GM10266 (cell line): ENCODE results near the gene NPHP4.
"Not testable (repeated sequence)": the region's sequence is repeated elsewhere in the genome, so short reads cannot be mapped to it uniquely, and the experiment has no call there.

Source experiments
- DNase-seq: peaks from one replicate; pipeline ENCODE4 v3.0.0; 2012; ENCODE audit errors: extremely low spot score
- TF ChIP-seq, protein P1 (sequence below): IDR thresholded peaks from 2 replicates; pipeline ENCODE4 v1.5.1; 2012; ENCODE audit warnings: mild to moderate bottlenecking, low read depth; ENCODE audit not compliant: control insufficient read depth, insufficient read depth; ENCODE audit errors: missing control alignments

NPHP4 gene

DNA sequence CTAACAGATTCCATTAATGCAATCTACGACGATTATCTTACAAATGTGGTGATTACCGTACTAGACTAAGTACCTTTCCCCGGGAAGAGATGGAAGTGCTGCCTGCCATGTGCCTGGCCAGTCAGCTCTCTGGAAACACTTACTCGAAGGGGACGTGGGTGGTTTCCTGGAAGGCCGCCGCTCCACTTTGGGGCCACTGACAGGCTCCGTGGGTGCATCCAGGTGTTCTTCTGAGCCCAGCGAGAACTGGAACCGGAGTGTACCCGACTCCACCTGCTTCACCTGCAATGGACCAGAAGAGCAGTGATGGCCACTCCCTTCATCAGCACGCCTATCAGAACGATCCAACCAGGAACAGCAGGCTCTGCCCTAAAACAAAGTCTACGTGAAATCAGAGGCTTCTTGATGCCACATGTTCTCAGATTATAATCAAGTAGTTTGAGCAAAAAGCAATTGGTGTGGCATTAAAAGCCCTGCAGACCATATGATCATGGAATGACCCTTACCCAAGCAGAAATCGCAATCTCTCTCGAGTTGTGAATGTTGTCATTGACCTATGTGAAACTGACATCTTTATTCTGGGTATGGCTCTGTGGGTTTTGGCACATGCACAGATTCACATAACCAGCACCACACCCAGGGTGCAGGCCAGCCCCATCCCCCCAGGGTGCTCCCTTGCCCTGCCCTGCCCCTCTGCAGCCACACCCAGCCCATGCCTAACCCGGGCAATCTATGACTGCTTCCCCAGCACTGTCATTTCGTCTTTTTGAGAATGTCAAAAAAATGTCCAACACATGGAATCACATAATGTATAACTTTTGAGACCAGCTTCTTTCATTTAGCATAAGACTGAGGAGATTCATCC is 64.5 kb downstream of the NPHP4 start:
- DNase-seq = no peak
- TF ChIP-seq, protein P1, sequence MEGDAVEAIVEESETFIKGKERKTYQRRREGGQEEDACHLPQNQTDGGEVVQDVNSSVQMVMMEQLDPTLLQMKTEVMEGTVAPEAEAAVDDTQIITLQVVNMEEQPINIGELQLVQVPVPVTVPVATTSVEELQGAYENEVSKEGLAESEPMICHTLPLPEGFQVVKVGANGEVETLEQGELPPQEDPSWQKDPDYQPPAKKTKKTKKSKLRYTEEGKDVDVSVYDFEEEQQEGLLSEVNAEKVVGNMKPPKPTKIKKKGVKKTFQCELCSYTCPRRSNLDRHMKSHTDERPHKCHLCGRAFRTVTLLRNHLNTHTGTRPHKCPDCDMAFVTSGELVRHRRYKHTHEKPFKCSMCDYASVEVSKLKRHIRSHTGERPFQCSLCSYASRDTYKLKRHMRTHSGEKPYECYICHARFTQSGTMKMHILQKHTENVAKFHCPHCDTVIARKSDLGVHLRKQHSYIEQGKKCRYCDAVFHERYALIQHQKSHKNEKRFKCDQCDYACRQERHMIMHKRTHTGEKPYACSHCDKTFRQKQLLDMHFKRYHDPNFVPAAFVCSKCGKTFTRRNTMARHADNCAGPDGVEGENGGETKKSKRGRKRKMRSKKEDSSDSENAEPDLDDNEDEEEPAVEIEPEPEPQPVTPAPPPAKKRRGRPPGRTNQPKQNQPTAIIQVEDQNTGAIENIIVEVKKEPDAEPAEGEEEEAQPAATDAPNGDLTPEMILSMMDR = no peak

DNA sequence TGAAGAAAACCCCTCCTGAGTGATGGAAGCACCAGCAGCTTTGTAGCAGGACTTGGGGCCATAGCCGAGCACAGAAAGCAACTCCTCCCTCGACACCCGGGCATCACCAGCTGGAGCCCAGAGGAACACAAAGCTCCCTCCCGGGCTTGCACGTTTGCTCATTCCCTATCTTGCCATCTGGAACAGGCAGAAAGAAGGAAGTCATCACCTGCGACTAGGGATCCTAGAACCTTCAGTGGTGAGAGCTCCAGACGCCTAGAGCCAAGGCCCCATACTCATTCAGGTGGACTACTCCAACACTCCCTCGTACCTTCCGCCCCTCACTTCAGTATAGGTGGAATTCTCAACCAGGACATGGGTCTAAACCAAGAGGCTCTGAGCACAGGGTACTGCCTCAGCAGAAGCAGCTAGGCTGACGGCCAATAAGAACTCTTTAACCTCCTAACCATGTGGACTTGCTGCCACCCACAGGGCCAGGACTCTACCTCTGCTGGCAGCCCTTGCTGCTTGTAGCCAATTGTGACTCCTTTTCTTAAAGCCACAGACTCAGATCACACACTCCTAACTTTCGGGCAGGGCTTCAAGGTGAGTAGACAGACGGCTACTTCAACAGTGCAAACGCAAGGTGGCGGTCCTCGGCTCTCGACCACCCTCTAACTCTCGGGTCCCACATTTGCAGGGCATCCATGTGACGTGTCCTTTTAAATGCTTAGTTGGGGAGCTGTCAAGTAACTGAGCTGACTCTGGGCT is 65.4 kb downstream of the NPHP4 start:
- TF ChIP-seq, protein P1 = no peak
- DNase-seq = no peak

DNA sequence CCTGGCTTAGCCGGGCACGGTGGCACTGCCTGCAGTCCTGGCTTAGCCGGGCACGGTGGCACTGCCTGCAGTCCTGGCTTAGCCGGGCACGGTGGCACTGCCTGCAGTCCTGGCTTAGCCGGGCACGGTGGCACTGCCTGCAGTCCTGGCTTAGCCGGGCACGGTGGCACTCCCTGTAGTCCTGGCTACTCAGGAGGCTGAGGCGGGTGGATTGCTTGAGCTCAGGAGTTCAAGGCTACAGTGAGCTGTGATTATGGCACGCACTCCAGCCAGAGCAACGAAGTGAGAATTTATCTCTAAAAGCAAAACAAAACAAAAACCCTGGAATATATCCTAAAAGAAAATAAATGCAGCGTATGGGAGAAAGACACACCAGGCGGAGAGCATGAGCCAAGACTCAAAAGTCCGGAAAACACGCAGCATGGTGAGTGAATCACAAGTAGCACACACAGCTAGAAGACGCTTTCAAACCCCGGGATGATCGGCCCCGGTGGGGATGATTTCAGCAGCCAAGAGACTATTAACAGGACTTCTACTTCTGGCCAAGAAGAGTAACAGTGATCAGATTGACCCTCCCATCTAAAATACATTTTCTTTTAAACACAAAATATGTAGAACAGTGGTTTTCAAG is 69.4 kb downstream of the NPHP4 start:
- DNase-seq = not testable (repeated sequence)

DNA sequence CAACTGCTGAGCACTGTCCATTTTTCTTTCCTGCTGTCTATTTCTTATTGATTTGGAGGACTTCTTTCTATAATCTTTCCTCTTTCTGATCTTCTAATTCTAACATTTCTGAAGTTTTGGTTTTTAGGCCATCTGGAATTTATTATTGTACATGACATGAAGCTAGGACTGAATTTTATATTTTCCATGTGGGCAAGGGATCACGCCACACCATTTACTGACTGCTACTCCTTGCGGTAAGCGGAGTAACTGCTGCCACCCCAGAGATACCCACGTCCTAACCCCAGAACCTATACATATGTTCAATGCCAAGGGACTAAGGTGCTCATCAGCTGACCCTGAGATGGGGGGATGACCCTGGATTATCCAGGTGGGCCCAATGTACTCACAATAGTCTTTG is 70.6 kb downstream of the NPHP4 start:
- DNase-seq = no peak
- TF ChIP-seq, protein P1 = no peak

DNA sequence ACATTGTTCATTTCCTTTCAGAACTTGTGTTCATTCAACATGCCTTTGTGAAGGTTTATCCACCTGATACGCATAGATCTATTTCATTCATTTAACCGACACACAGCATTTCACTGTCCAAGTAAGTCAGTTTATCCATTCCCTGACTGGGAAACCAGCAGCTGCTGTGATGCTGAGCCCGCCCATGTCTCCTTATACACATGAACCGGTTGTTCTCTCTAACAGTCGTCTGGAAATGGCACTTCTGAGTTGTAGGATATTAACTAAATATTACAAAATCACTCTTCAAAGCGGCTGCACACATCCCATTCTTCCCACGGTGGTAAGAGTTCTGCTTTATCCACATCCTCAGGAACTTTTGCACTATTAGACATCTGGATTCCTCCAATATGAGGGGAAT is 71.1 kb downstream of the NPHP4 start:
- no peak for DNase-seq
- TF ChIP-seq, protein P1 = no peak

DNA sequence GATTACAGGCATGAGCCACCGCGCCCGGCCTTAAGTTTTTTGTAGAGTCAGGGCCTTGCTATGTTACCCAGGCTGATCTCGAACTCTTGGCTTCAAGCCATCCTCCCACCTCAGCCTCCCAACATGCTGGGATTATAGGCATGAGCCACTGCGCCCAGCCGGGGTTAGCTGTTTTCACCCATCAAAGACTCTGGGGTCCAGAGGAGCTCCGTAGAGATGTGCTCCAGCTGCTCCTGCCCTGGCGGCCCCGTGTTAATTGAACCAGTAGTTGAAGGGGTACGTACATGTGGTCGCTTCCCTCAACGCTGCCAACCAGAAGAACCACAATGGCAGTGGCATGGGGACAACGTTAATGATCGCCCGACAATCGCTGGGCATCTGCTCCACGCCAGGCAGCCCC is 72.0 kb downstream of the NPHP4 start:
- no peak for DNase-seq
- TF ChIP-seq, protein P1 = no peak

DNA sequence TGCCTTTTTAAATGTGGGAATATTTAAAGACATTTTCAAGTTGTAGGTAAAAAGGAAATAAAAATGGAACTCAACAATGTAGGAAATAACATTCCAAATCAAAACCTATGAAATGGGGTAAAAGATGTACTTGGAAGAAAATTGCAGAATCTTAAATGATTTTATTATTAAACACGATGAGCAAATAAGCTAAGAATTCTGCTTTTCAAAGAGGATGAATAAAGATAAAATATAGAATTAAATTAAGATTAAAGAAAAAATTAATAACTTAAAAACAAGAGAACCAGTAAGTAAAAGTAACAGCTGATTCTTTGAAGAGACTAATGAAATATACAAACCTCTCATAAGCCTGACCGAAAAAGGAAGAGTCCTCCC is 74.0 kb downstream of the NPHP4 start:
- no peak for DNase-seq
- TF ChIP-seq, protein P1 = no peak
